ES-I3 (cell line): Measurements from ENCODE around the gene GOT2.
"Not testable (repeated sequence)": the region's sequence is repeated elsewhere in the genome, so short reads cannot be mapped to it uniquely, and the experiment has no call there.

ENCODE experiments used
- H3K36me3 ChIP-seq: 2 replicates; pipeline ENCODE4 v1.6.1; 2013; ENCODE audit warnings: mild to moderate bottlenecking, low read length, control low read depth, moderate library complexity; ENCODE audit not compliant: insufficient read depth
- H3K4me1 ChIP-seq: 2 replicates; pipeline ENCODE4 v1.6.1; 2013; ENCODE audit warnings: mild to moderate bottlenecking, control low read depth, low read length; ENCODE audit not compliant: insufficient read depth
- H3K9ac ChIP-seq: 2 replicates; pipeline ENCODE4 v1.6.1; 2013; ENCODE audit warnings: low read depth, mild to moderate bottlenecking, low read length, moderate library complexity
- H3K9me3 ChIP-seq: 2 replicates; pipeline ENCODE4 v1.6.1; 2013; ENCODE audit warnings: mild to moderate bottlenecking, low read length, moderate library complexity; ENCODE audit not compliant: control insufficient read depth, insufficient read depth

Gene GOT2

DNA sequence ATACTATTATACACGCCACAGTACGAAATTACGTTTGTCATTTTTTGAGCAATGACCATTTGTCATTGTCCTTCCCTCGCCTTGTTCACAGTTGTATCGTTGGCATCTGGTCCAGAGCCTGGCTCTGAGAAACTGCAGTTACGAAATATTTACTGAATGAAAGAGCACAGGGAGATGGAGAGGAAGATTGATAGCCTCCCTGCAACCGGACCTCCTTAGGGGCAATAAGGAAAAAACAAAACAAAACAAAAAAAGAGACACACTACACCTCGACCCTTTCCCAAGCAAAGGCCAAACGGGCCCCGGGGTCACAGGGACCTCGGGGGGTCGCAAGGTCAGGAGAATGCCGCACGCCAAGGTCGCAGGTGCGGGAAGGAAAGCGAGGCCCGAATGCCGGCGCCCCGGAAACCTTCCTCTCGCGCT is 857 bp downstream of the GOT2 start:
- H3K36me3 ChIP-seq = no peaks in the 10 kb centered on the region
- peaks cover 9% of the 10 kb centered on the region for H3K4me1 ChIP-seq
- no peaks in the 10 kb centered on the region for H3K9me3 ChIP-seq
- peak overlapping the region; percentile 97 for H3K9ac ChIP-seq

DNA sequence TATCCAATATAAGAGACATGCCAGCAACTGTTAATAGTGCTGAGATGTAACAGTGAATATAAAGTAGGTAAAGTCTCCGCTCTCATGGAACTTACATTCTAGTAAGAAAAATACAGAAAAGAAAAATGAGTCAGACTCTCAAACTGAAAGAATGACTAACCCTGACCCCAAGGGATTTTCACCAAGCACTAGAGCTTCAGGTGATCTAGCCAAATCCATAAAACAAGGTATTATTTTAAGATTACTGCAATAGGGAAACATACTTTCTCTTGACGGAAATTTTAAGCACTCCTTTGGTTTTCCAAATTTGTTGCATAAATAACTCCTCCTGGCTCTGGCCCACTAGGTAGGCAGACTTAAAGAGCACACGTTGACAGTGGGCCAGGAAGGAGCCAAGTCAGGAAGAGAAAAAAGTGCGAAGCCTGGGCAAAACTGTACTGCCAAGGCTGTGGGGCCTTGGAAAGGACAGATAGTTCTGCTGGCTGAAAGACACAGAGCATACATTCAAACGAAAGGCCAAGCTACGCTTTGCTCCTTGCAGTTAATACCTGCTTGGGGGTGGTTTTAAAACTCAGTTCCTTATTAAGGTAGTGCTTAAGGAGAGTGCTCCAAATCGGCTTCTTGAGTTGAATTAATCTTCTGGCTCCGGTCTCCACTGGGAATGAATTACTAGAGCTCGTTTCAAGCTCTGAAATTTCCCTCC is 1.4 kb downstream of the GOT2 start:
- no peaks in the 10 kb centered on the region for H3K9me3 ChIP-seq
- peak overlapping the region; percentile 97 for H3K9ac ChIP-seq
- no peaks in the 10 kb centered on the region for H3K36me3 ChIP-seq
- peaks cover 9% of the 10 kb centered on the region for H3K4me1 ChIP-seq

DNA sequence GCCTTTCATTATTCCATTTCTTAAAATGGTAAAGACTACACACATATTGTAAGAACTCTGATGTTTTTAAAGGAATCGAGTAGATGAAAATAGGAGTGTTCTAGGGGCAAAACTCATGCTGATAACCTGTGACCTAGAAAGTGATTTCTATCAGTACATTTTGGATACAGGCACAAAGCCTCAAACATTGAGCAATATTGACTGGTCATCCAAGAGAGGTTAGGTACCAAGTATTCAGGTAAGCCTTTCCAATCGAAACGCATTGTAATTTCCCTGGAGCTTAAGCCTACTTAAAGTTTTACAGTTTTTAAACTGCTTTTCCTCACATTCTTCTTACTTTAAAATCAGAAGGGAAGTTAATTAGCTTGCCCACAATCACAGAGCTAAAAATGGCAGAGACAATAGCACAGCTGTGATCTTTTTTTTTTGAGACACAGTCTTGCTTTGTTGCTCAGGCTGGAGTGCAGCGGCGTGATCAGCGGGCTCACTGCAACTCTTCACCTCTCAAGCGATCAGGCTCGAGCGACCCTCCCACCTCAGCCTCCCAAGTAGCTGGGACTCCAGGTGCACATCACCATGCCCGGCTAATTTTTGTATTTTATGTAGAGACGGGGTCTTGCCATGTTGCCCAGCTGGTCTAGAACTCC is 3.3 kb downstream of the GOT2 start:
- Histone ChIP-seq H3K4me1 (0 out of 2 replicates have a peak, but pooled peaks cover 3% of the 10 kb centered on the region), H3K9me3 (no peaks in the 10 kb centered on the region), H3K36me3 (no peaks in the 10 kb centered on the region), H3K9ac (no peak overlapping the region)

DNA sequence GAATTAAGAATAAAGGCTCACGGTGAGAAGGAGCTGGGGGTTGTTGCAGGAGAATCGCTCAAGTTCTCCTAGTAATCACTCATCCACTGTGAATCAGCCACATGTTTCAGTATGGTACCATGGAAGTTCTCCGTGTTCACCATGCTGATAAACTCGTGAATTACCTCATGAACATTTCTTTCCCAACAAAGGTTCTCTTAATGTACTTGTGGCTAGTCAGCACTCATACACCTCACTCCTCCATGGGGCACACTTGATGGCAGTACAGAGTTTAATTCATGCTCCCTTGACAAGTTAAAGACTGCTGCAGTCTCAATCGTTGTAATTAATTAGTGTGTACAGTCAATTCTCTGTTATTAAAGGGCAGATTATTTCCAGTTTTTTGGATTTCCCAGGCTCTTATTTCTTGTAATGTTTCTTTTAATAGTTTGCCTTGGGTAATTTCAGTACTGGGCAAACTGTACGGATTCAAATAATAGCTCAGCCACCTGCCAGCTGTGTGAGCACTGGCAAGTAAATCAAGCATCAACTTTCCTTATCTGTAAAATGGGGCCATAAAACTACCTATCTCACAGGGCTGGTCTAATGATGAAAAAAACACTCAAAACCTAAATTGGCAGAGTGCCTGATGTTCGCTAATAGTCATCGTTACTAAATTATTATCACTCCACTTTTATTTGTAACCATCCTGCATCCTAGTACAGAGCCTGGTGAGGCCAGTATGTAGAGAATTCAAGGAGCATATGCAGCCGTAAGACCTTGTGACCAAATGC is 6.1 kb downstream of the GOT2 start:
- H3K36me3 ChIP-seq = peaks cover 6% of the 10 kb centered on the region; the same call in 1 of the 2 replicates
- H3K9me3 ChIP-seq = no peaks in the 10 kb centered on the region
- no peak overlapping the region for H3K9ac ChIP-seq
- H3K4me1 ChIP-seq = no peaks in the 10 kb centered on the region

DNA sequence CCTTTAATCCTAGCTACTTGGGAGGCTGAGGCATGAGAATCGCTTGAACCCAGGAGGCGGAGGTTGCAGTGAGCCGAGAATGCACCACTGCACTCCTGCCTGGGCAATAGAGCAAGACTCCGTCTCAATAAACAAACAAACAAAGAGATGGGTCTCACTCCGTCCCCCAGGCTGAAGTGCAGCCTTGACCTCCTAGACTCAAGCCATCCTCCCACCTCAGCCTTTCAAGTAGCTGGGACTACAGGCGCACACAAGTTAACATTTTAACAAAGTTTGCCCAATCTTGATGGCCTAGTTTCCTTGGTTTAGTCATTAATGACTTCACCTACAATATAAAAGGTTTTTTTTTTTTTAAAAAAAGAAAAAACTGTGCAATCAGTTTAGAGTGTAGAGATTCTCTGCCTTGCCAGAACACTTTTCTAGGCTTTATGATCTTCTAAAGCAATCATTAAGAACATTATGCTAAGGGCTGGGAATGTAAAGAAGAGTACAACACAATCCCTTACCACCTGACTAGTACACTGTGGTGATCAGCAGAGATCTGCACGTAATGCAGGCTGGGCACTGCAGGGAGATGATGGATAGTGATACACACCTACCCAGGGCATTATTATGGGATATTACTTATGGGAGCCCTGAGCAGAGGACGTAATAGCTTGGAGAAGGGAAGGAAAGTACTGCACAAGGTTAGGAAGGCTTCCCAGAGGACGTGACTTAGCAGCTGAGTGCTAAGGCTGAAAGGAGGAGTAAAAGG is 6.9 kb downstream of the GOT2 start:
- no peak overlapping the region for H3K9ac ChIP-seq
- H3K4me1 ChIP-seq = no peaks in the 10 kb centered on the region
- H3K36me3 ChIP-seq = peaks cover 12% of the 10 kb centered on the region
- no peaks in the 10 kb centered on the region for H3K9me3 ChIP-seq

DNA sequence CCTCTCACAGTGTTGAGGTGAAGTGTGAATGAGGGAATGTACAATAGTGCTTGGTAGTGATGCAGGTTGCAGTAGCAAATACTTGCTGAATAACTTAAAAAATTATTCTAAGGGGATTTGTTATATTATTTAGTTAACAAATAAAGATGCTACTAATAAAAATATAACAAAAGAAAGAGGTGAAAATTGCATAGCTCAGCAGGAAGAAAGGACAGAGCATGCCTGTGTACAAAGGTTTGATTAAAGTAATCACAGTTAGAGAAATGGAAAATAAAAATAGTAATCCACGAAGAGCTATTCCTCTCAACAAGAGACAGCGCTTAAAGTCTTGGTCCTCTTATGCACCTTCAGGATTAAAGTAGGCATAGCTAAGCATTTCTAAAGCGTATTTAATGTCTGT is 11.0 kb downstream of the GOT2 start:
- Histone ChIP-seq H3K36me3 (peaks cover 30% of the 10 kb centered on the region), H3K9me3 (no peaks in the 10 kb centered on the region), H3K9ac (no peak overlapping the region), H3K4me1 (no peaks in the 10 kb centered on the region)

DNA sequence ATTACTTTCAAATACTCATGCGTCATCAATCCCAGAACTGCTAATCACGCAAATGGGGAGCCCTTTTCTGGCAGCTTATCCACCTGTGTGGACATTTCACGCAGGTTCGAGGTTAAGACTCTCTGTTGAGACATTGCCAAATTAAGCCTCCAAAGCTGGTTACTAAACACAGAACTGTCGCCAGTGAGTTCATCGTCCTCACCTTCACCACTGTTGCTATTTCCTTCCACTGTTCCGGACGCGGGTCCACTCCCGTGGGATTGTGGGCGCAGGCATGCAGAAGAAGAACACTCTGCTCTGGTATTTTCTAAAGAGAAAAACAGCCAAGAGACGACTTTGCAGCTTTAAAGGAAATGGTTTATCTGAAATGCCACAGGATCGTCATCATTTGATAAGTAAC is 16.1 kb downstream of the GOT2 start:
- Histone ChIP-seq H3K4me1 (no peaks in the 10 kb centered on the region), H3K9me3 (no peaks in the 10 kb centered on the region), H3K36me3 (peaks cover 41% of the 10 kb centered on the region), H3K9ac (no peak overlapping the region)

DNA sequence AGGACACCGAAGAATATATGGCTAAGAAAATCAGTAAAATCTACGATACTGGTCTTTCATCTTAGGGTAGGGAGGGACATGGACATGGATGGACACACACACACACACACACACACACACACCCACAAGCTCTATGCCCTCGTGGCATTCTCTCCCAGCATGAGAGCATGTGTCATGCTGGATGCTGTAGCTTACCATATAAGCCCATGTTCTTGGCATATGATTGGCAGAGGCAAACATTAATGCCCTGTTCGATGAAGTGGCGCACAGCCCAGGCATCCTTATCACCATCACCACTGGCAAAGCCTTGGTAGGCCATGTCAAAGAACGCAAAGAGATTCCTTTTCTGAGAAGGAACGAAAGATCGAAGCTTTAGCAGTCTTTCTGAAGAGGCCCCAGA is 17.6 kb downstream of the GOT2 start:
- H3K36me3 ChIP-seq = peaks cover 38% of the 10 kb centered on the region
- H3K9me3 ChIP-seq = no peaks in the 10 kb centered on the region
- no peaks in the 10 kb centered on the region for H3K4me1 ChIP-seq
- H3K9ac ChIP-seq = no peak overlapping the region

DNA sequence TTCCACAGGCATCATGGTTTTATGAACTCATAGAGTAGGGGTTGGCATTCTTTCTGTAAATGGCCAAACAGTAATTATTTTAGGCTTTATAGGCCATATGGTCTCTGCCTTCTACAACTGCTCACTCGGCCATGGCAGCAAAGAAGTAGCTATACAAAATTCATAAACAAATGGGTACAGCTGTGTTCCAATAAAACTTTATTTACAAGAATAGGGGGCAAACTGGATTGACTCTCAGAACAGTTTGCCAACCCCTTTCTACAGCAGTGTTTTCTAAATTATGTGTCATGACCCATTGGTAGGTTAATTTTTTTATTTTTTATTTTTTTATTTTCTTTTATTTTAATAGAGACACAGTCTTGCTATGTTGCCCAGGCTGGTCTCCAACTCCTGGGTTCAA is 20.4 kb downstream of the GOT2 start:
- Histone ChIP-seq H3K4me1 (no peaks in the 10 kb centered on the region), H3K9me3 (no peaks in the 10 kb centered on the region), H3K36me3 (peaks cover 27% of the 10 kb centered on the region), H3K9ac (no peak overlapping the region)

DNA sequence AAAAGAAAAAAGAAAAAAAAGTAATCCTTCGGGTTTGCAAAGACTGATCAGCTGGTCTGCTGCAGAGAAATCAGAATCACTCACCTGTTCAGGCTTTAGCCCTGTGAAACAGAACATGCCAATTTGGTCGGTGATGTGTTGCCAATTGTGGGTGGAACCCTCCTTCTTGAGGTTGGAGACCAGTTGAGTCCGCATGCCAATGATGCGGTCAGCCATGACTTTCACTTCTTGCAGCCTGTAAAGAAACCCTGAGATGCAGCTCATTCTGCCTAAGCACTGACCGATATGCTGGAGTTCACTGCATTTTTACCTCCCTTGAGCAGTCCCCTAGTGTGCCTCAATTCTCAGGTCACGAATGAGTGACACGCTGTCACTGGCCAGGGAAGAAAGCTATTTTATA is 24.8 kb downstream of the GOT2 start:
- peaks cover 20% of the 10 kb centered on the region for H3K36me3 ChIP-seq
- H3K9me3 ChIP-seq = no peaks in the 10 kb centered on the region; the same call in 1 of the 2 replicates

DNA sequence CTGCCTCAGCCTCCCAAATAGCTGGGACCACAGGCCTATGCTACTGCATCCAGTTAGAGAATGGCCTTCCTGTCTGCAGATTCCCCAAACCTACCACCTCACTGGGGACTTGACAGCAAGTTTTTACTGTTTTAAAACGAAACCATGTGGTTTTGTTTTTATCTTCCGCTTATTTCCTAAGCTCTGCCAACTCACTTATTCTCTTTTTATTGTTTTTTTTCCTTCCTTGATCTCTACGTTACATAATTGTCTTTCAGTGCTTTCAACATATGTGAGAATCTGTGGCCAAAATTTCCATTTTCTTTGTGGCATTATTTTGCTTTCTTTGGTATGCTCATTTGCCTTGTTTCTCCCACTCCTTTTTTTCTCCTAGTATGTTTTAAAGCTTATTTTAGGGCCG is 35.0 kb downstream of the GOT2 start:
- H3K4me1 ChIP-seq = no peaks in the 10 kb centered on the region
- H3K9ac ChIP-seq = no peak overlapping the region
- H3K9me3 ChIP-seq = no peaks in the 10 kb centered on the region
- H3K36me3 ChIP-seq = no peaks in the 10 kb centered on the region

More for the DNA sequence above, 24.8 kb downstream of the GOT2 start:
- Histone ChIP-seq H3K9ac (no peak overlapping the region), H3K4me1 (no peaks in the 10 kb centered on the region)

DNA sequence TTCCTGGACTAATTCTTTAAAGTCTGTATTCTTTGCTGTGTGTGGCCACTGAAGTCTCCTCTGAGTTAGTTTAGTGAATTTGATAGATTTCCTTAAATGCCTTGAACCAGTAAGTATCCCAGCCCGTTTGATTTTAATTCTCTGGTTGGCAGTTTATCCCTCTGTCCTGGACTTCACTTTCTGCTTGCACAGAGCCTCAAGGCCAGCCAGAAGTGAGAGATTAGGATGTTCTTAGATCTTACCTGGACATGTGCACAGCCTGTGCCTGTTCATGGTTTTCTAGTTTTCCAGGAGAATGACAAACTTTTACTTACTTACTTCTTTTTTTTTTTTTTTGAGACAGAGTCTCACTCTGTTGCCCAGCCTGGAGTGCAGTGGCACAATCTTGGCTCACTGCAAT is 38.7 kb downstream of the GOT2 start:
- Histone ChIP-seq H3K9ac (no peak overlapping the region), H3K4me1 (no peaks in the 10 kb centered on the region), H3K9me3 (no peaks in the 10 kb centered on the region; the same call in 1 of the 2 replicates), H3K36me3 (no peaks in the 10 kb centered on the region)

DNA sequence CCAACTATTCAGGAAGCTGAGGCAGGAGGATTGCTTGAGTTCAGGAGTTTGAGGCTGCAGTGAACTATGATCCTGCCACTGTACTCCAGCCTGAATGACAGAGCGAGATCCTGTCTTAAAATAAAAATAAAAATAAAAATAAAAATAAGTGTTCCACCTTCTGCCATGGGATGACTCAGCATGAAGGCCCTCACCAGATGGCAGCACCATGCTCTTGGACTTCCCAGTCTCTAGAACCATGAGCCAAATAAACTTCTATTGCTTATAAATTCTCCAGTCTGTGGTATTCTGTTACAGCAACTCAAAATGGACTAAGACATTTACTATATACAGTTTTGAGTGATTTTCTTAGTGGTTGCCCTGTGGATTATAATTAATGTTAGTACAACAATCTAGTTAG is 41.7 kb downstream of the GOT2 start:
- H3K9ac ChIP-seq = no peak overlapping the region
- H3K9me3 ChIP-seq = no peaks in the 10 kb centered on the region; the same call in 1 of the 2 replicates
- no peaks in the 10 kb centered on the region for H3K4me1 ChIP-seq
- H3K36me3 ChIP-seq = no peaks in the 10 kb centered on the region

DNA sequence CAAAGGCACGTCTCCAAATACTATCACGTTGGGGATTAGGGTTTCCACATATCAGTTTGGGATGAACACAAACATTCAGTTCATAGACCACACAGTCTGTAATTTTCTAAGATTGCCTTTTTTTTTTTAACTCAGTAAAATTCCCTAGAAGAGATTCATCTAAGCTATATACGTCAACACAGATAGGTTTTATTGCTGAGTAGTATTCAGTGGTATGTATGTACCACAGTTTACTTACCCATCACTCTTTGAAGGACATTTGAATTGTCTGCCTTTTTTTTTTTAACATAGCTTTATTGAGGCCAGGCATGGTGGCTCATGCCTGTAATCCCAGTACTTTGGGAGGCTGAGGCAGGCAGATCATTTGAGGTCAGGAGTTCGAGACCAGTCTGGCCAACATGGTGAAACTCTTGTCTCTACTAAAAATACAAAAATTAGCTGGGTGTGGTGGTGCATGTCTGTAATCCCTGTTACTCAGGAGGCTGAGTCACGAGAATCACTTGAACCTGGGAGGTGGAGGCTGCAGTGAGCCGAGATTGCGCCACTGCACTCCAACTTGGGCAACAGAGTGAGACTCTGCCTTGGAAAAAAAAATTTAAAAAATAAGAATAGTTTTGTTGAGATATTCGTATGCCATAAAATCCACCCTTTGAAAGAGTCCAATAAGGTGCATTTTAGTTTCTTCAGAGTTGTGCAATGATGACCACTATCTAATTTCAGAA is 47.0 kb downstream of the GOT2 start:
- H3K9ac ChIP-seq, H3K9me3 ChIP-seq, H3K4me1 ChIP-seq, H3K36me3 ChIP-seq: not testable (repeated sequence)
